ENCODE results near the gene PCBP3. TPM values are rescaled to one million over a fixed set of nuclear protein-coding genes. Genes with fewer than 3 reads are reported as not detected.

PCBP3 gene
- total and polyA plus RNA-seq, 2 of the 13 experiments (the other 11 are each of a cell fraction or from before 2014, with no cell fraction given), result not detected

GRCh38 chr21:45772180-45772579 is 128.7 kb downstream of the PCBP3 start (continued):
- TF ChIP-seq PRDM4 (CRISPR knock-in tag; IDR thresholded peaks at IDR 0.05; ENCODE audit: borderline replicate concordance) (no peak), AHR (CRISPR knock-in tag; IDR thresholded peaks at IDR 0.05) (no peak), HNF4G (IDR thresholded peaks at IDR 0.05; ENCODE audit: borderline replicate concordance, low read depth, low read length) (no peak), HNF4G (CRISPR knock-in tag; IDR thresholded peaks at IDR 0.05; ENCODE audit: borderline replicate concordance, low read depth) (no peak), ZNF235 (CRISPR knock-in tag; IDR thresholded peaks at IDR 0.05; ENCODE audit: borderline replicate concordance) (no peak), ZNF281 (CRISPR knock-in tag; IDR thresholded peaks at IDR 0.05; ENCODE audit: borderline replicate concordance) (no peak), WIZ (CRISPR knock-in tag; IDR thresholded peaks at IDR 0.05) (no peak), HIVEP1 (CRISPR knock-in tag; IDR thresholded peaks at IDR 0.05) (no peak), ZSCAN20 (CRISPR knock-in tag; IDR thresholded peaks at IDR 0.05; ENCODE audit: borderline replicate concordance) (no peak), KLF11 (CRISPR knock-in tag; IDR thresholded peaks at IDR 0.05) (no peak), ZBTB26 (CRISPR knock-in tag; IDR thresholded peaks at IDR 0.05; ENCODE audit: borderline replicate concordance) (no peak), ZNF331 (CRISPR knock-in tag; IDR thresholded peaks at IDR 0.05) (no peak), TEAD2 (CRISPR knock-in tag; IDR thresholded peaks at IDR 0.05) (no peak)

Measured in HepG2 (cell line).